ENCODE data around the gene DNPEP.

DNPEP gene

DNA sequence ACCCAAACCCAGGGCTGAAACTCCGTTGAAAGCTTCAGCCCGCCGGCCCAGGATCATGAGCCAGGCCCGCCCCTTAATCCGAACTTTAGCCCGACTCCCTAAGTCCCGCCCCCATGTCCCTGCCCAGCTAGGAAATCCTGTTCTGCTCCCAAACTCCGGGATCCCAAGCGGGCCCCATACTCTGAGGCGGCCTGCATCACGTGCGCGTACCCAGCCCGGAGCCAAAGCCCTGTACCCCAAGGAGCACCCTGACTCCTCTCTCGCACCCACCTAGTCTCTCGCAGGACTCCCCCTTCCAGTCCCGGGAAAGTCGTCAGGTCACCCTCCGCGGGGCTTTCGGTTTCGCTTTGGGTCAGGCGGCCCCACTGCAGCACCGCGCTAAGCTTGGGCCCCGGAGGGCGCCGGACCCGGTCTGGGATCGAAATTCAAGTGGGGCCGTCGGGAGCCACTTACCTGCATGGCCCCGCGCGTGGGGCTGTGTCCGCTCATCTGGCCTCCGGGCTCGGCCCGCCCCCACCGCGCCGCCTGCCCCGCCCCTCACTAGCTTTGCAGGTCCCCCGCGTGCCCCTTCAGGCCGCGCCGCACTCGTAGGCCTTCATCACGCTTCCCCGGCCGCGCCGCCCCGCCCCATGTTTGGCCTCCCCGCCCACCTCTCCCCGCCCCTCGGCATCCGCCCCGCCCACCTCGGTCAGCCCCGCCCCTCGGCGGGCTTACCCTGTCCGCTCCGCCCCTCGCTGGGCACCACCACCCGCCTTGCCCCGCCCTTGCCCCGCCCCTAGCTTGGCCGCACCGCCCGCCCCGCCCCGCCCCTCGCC is at the start of gene DNPEP:
Gene DNPEP, minus strand, starts transcription at position 607 of the 815 bp plus-strand sequence. Its CDS starts 118 bp downstream, at position 489.
- DNase-seq: peak; percentile 88

DNA sequence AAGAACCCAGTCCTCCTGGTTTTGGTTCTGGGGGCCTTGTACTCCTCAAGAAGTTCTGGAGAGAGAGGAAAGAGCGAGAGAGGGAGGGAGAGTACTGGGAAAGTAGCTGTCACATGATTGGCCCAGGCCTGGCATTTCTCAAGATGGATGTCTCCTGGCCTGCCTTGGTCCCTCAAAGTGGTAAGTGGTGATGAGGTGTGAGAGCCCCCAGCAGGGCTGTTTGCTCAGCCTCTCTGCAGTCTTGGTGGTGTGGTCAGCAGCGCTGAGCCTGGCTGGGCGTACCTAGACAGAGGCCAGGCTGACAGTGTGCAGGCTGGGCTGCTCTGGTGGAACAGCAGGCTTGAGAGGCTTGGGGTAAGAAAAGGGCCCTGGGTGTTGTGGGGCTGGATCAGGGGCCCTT is 49.4 kb upstream of the DNPEP start:
- DNase-seq: no peak

DNA sequence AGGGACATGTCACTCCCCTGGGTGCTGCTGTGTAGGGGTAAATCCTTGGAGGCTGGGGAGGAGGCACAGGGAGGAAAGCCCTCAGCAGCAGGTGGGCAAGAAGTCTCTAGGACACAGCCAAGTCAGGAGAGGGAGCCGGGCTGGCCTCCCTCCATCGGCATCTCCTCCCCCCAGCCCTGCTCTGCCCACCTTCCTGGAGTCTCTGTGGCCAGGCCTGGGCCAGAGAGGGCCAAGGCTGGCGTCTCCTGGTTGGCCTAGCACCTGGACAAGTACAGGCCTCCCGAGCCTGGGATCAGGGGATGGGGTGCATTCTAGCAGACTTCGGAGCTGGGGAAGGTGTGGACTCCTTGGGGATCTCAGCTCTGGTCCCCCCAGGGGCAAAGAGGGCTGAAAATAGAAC is 48.8 kb upstream of the DNPEP start:
- no peak for DNase-seq

DNA sequence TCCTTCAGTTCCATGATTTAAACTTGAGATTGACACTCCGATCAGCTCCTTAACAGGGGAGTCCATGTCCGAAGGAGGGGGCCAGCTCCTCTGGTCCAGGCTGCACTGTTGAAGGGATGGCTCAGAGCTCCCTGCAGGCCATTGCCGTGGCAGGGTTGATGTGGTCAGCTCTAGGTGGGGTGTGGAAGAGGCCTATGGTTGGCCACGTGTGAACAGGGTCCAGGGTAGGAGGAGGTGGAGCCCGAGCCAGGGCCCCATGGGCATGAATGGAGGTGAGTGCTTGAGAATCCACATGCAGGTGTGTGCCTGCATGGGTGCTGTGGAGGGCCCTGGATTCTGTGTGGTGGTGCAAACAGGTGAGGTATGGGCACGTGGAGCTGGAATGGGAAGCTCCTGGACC is 48.0 kb upstream of the DNPEP start:
- no peak for DNase-seq

DNA sequence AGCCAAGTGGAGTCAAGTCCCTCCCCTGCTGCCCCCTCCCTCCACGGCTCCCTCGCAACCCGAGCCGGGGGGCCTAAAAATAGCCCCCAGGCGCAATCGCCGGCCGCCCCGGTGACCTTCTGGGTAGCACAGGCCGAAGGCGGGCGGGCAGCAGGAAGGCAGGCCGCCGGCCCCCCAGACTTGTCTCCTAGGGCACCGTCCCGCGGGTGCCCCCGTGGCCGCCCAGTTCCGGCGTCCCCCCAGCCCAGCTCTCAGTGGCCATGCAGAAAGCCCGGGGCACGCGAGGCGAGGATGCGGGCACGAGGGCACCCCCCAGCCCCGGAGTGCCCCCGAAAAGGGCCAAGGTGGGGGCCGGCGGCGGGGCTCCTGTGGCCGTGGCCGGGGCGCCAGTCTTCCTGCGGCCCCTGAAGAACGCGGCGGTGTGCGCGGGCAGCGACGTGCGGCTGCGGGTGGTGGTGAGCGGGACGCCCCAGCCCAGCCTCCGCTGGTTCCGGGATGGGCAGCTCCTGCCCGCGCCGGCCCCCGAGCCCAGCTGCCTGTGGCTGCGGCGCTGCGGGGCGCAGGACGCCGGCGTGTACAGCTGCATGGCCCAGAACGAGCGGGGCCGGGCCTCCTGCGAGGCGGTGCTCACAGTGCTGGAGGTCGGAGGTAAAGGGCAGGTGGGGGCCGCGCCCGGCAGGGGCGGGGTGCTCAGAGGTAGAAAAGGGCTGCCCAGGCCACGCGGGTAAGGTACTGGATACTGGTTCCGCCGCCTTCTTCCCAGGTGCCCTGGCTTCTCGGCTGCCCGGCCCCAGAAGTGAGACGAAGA is 47.2 kb upstream of the DNPEP start, which contains the start of gene SPEG:
Gene SPEG, plus strand, starts transcription at position 126 of the 808 bp plus-strand sequence. Its CDS starts 135 bp downstream, at position 261.
- DNase-seq: no peak

DNA sequence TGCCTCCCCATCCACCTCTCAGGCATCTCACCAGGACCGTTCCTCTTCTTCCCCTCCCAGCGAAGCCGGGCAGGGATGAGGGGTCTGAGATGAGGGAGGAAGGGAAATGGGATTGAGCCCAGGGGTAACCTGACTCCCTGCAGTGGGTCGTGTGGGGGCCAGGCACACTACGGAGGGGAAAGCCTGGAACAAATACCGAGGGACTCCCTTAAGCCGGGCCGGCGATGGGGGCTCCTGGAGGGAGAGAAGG is 46.7 kb upstream of the DNPEP start:
- DNase-seq: no peak

DNA sequence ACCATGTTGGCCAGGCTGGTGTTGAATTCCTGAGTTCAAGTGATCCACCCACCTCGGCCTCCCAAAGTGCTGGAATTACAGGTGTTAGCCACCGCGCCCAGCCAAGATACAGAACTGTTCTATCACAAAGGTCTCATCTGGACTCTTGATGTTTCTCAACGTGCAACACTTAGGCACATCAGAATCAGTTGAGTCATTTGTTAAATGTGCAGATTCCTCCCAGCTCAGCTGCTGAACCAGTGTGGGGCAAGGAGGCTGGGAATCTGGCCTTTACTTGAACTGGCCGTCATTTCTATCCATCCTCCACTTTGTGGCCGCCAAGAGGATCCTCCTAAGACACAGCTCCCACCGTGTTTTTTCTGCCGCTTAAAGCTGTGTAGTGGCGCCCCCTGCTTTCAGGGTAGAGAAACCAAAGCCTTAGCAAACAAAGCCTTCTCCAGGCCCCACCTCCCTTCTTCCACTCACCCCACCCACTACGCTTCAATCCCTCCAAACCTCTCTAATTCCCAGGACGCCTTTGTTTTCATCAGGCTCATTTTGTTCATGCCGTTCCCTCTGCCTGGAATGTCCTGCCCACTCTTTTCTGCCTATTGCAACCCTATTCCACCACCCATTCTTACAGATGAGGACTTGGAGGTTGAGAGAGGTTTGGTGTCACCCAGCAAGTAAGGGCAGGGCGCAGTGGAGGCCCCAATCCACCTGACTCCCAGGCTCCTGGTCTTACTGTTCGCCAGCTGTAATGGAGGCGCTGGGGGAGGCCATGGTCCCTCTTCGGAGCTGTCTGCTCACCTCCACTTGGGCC is 46.2 kb upstream of the DNPEP start:
- peak; percentile 61 for DNase-seq

DNA sequence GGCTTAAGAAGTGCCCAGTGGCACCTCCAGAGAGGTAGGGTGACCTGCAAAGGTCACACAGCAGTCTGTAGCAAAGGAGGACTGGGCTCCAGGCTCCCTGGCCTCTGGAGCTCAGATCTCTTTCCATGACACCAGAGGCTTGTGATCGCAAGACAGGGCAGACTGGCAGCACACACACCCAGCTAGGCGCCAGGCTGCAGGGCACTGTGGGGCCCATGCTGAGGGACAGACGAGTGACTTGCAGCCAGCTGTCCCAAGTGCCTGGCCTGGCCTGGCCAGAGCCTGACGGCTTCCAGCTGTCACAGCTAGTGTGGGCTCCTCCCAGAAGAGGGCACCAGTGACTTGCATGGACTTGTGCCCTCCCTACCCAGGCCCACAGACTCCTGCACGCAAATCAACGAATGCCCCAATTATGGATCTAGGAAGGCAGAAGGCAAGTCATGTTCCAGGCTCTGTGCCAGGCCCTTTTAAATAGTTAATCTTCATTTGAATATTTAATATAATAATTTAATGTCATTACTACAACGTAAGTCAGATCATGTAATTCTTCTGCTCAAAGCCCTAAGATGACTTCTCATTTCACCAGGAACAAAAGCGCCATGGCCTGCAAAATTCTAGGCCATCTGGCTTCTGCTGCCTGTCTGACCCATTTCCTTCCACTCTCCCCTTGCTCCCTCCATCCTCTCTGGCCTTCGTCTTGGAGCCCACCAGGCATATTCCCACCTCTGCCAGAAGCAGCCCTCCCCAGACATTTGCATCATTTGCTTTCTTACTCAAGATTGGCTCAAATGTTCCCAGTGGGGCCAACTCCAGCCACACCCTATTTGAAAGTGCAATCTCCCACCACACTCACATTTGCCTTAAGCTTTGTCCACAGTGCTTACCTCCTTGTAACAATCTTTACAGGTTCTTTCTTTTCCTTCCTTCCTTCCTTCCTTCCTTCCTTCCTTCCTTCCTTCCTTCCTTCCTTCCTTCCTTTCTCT is 43.2 kb upstream of the DNPEP start:
- peak; percentile 35 for DNase-seq

DNA sequence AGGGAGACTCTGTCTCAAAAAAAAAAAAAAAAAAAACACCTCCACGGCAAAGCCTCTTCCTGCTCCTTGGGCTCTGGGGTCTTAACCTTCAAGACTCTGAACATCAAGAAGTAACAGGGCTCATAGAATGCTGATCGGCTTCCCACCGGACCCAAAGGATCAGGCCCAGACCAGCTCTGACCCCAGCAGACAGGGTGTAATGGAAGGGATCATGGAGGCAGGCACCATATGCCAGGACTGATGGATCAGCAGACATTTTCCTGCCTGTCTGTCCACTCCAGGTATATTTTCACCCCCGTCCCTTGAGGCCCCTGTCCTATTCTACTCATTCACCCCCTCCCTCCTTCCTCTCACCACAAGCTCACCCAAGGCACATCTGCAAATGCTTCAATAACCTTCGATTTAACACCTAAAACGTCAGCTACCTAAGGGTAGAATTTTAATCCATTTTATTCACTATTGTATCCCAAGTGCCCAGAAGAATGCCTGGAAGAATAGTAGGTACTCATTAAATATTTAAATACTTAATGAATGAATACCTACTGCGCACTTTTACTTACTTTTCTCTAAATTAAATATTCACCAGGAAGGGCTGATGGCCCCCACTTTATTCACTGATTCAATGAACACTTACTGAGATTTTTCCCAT is 42.4 kb upstream of the DNPEP start:
- DNase-seq: no peak

DNA sequence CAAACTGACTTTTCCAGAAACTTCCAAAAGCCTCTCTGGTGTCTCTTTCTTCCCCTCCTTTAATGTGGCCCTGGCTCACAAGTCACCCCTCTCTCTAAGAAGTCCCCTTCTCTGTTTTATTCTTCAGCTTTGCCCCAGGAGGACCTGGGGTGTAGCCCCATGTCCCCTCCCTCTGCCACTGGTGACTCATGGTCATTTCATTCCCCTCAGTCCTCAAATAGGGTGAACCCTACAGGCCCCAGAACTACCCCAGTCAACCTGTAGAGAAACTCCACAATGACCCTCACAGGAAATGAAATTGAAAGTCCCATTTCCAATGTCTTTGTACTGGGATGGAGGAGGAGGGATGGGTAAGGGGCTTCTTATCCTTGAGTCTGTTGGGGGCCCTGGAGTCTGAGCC is 40.8 kb upstream of the DNPEP start:
- no peak for DNase-seq

DNA sequence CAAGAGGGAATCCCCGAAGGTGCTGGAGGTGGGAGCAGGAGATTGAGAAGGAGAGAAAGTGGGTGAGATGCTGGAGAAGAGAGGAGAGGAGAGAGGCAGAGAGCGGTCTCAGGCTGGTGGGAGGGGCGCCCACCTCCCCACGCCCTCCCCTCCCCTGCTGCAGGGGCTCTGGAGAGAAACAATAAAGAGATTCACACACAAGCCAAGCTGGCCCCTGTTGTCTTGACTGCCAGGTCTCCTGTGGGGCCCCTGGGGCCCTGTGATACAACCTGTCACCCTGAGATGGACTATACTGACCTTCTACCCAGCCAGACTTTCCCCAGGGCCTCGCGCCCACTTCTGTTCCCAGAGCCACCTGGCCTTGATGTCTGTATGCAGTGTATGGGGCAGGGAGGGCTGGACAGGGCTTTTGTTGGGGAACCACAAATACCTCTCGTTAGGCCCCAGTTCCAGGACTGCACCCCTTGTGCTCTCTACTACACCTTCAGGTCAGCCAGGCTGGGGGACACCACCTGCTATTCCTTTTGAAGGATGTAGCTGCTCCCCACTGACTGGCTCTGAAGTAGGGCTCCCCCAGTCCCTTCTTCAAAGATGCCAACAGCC is 38.9 kb upstream of the DNPEP start:
- no peak for DNase-seq

DNA sequence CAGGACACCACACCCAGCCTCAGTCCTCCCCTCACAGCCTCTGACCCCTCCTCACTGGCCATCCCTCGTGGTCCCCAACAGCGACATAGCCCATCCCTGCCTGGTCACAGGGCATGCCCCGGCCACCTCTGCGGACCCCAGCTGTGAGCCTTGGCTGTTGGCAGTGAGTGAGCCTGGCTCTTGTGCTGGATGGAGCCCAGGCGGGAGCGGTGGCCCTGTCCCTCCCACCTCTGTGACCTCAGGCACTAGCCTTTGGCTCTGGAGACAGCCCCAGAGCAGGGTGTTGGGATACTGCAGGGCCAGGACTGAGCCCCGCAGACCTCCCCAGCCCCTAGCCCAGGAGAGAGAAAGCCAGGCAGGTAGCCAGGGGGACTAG is 38.3 kb upstream of the DNPEP start:
- DNase-seq: no peak

DNA sequence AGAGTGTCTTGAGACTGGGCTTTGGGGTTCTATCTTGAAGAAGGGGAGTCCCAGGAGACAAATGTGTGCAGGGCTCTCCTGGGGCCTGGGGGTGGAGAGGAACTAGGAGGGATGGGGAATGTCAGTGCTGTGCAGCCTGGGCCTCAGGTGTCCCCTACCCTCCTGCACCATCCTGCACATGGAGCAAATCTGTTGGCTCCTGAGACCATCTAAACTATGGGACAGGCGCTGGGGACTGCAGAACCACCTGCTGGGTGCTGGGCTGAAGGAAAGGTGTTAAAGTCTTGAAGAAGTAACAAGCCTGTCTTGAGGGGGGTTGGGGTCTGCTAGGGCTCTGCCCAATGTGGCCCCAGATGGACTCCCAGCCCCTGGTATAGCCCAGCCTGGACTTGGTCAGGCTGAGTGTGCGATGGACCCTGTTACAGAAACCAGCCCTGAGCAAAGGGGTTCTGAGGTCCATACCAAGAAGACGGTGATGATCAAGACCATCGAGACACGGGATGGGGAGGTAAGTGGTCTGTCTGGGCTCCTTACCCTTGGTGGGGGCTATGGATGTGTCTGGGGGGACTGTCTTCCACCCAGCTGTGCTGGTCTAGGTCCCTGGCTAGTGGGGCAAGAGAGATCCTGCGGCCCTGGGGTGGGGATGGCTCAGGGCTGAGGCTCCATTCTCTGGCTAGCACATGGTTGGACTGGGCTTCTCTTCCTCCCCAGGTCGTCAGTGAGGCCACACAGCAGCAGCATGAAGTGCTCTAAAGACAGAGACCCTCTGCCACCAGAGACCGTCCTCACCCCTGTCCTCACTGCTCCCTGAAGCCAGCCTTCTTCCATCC is 37.7 kb upstream of the DNPEP start:
- no peak for DNase-seq

DNA sequence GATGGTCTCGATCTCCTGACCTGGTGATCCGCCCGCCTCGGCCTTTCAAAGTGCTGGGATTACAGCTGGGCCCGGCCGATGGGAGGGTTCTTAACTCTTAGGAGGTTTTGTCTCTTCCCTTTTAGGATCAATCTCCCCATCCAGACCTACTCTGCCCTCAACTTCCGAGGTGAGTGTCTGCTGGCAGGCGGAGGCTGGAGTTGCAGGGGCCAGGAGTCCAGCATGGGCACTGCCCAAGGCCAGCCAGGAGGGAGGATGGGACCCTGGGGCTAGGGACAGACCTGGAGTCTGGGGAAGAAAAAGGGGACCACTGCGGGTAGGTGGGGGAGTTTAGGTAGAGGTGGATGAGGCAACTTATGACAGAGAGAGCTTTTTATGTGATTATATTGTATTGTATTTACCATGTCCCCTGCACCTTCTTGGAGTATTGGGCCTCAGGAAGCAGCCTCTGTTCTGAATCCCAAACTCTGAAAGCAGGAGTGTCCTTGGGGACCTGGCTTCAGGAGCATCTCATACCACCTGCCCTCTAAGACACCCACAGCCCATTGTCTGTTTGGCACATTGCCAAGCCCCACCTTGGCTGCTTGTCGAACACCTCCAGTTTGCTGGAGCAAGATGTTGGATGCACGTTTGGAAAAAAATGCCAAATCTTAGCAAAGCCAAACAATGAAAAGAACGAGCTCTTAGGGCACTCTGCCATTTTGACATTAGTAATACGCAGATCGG is 36.1 kb upstream of the DNPEP start:
- no peak for DNase-seq

DNA sequence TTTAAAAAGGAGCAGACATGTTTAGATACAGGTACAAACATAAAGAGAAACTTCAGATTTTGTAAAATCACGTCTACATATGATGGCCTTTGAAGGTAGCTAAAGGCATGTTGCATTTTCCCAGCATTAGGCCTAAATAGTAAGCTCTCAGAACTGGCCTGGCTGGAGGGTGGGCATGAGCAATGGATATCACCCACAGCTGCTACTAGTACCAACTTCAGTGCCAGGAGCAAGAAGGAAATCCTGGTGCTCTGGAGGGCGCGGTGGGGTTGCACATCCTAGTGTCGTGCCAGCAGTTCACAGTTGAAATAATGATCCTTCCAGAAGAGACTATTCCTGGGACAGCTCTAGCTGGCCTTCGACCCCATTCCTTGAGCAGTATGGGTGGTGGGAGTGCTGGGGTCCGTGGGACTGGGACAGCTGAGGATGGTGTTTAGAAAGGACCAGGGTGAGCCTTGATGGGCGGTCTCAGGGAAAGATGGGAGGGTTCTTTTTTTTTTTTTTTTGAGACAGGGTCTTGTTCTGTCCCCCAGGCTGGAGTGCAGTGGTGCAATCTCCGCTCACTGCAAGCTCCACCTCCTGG is 35.3 kb upstream of the DNPEP start:
- no peak for DNase-seq

DNA sequence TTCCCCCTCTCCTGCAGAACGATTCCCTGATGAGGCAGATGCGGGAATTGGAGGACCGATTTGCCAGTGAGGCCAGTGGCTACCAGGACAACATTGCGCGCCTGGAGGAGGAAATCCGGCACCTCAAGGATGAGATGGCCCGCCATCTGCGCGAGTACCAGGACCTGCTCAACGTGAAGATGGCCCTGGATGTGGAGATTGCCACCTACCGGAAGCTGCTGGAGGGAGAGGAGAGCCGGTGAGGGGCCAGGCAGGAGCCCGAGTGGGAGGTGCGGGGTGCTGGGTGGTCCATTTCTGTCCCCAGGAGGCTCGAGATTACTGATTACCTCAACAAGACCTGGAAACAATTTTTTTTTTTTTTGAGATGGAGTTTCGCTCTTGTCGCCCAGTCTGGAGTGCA is 33.6 kb upstream of the DNPEP start:
- no peak for DNase-seq

DNA sequence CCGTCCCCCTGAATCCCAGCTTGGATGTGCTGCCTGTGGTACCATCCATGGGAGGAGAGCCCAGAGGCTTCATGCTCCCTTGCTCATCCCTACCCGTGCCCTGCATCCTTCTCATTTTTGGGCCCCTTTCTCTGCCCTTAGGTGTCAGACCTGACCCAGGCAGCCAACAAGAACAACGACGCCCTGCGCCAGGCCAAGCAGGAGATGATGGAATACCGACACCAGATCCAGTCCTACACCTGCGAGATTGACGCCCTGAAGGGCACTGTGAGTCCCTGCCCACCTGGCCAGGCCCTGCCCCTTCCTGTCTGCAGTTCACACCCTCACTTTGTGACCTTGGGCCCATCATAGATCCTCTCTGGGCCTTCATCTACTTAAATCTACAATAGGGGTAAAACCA is 33.0 kb upstream of the DNPEP start:
- no peak for DNase-seq

DNA sequence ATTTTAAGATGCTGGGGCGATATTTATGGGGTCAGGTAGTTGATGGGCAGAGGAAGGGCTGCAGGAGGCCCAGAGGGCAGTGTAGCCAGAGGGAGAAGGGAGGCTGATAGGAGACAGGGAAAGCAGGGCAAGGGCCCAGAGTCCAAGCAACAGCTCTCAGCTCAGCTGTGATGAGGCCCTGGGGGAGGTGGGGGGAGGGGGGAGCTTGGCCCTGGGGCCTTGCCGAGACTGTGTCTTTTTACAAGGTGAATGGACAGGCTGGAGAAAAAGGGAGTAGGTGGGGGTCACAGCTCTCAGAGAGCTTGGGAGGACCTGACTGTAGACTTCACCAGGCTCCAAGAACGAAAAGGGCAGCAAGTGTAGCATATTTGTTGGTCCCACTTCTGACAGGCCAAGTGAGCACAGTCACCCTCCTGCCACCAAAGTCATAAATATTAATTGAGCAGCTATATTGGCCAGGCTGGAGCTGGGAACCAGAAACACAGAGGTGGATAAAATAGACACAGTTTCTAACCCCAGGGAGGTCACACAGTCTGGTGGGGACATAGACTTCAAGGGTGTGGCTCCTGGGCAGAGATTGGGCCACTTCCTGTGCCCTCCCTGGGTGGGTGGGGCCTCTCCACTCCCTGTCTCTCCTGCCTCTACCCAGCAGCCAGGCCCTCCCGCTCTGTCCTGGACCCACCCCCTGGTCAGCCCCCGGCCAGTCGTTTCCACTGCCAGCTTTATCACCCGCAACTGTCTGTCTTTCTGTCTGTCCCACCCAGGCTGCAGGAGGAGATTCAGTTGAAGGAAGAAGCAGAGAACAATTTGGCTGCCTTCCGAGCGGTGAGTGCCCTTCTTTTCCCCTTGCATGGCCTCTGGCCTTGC is 31.9 kb upstream of the DNPEP start:
- no peak for DNase-seq

DNA sequence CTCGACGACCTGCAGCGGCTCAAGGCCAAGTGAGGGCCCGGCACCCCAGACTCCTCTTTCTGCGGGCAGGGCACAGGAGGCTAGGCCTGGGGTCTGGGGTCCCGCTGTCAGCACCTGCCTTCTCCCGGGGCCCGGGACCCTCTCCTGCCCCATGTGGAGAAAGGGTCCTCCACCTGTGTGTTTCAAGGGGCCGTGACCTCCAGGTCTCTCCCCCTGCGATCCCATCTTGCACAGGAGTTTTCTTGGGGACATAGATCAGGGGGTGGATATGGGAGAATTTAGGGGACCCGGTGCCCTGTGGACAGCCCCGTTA is 31.3 kb upstream of the DNPEP start:
- DNase-seq: no peak

Data from HCEC 1CT (cell line).